HG03575 (cell line): ENCODE measurements around the gene INPP5J.
A peak's percentile ranks its signal among the peaks of the same experiment; 100 is the strongest.
"Not testable (repeated sequence)": the region's sequence is repeated elsewhere in the genome, so short reads cannot be mapped to it uniquely, and the experiment has no call there.

Experiments
- ATAC-seq: cut with Tn5 transposase; IDR thresholded peaks from one replicate; pipeline ENCODE4 v1.9.1; 2021; ENCODE audit not compliant: unreplicated experiment, insufficient number of reproducible peaks, low FRiP score; ENCODE audit errors: extremely low read depth

INPP5J gene, protein sequence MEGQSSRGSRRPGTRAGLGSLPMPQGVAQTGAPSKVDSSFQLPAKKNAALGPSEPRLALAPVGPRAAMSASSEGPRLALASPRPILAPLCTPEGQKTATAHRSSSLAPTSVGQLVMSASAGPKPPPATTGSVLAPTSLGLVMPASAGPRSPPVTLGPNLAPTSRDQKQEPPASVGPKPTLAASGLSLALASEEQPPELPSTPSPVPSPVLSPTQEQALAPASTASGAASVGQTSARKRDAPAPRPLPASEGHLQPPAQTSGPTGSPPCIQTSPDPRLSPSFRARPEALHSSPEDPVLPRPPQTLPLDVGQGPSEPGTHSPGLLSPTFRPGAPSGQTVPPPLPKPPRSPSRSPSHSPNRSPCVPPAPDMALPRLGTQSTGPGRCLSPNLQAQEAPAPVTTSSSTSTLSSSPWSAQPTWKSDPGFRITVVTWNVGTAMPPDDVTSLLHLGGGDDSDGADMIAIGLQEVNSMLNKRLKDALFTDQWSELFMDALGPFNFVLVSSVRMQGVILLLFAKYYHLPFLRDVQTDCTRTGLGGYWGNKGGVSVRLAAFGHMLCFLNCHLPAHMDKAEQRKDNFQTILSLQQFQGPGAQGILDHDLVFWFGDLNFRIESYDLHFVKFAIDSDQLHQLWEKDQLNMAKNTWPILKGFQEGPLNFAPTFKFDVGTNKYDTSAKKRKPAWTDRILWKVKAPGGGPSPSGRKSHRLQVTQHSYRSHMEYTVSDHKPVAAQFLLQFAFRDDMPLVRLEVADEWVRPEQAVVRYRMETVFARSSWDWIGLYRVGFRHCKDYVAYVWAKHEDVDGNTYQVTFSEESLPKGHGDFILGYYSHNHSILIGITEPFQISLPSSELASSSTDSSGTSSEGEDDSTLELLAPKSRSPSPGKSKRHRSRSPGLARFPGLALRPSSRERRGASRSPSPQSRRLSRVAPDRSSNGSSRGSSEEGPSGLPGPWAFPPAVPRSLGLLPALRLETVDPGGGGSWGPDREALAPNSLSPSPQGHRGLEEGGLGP

DNA sequence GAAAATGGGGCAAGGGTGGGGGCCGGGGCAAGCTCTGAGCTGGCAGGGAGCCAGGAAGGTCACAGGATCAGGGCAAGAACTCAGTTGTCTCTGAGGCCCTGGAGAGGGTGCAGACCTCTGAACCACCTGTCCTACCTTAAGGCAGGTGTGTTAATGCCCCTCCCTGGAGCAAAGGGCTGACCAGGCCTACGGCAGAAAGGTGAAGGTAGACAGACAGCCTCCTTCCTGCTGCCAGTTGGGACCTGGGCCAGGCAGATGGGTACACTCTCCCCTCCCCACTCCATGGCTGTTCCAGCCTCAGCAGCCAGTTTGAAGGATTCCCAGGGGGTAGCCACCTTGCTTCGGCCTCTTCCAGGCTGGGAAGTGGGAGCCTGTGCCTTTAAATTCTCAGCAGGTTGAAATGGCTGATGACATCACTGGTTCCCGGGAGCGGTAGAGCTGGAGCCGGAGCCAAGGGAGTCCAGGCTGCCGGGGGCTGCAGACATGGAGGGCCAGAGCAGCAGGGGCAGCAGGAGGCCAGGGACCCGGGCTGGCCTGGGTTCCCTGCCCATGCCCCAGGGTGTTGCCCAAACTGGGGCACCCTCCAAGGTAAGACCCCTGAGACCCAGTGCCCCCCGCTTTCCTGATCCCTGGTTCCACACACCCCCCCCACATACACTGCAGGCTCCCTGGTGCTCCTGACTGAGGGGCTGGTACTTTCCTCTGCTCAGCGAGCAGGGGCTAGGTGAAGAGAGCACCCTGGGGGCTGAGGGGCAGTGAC is at the start of gene INPP5J:
Gene INPP5J, plus strand, starts transcription at position 435 of the 760 bp plus-strand sequence. Its CDS starts 49 bp downstream, at position 484.
- no peak for ATAC-seq

DNA sequence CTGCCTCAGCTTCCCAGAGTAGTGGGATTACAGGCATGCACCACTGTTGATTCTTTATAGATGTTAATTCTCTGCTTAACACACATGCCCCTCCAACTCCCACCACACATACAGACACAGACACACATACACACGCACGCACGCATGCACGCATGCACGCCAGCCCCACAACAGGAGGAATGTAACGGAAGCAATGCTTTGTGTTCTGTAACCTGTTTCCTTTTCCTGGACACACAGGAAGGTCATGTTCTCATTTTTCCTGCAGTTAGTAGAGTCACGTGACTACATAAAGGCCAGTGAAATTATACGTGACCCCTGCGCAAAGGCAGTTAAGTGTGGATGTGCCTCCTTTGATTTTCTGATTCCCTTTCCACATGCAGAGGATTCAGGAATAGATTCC is 49.6 kb upstream of the INPP5J start:
- not testable (repeated sequence) for ATAC-seq

DNA sequence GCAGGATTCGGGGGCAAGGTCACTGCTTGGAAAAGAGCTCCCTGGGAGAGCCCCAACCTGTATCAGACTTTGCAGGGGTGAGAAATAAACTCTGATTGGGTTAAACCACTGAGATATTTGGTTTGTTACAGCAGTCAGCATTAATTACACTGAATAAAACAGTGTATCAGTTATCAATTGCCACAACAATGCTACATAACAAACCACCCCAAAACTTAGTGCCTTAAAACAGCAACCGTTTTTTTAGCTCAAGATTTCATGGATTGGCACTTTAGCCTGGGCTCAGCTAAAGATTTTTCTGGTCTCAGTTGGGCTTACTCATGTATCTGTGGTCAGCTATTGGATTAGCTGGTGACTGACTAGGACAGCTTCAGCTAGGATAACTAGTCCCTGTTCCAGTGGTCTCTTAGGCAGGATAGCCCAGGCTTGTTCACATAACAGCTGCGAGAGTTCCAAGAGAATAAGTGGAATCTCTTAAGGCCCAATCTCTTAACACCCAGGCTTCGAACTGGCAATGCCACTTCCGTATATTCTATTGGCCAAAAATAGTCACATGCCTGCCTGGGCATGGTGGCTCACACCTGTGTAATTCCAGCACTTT is 49.1 kb upstream of the INPP5J start:
- ATAC-seq: not testable (repeated sequence)

DNA sequence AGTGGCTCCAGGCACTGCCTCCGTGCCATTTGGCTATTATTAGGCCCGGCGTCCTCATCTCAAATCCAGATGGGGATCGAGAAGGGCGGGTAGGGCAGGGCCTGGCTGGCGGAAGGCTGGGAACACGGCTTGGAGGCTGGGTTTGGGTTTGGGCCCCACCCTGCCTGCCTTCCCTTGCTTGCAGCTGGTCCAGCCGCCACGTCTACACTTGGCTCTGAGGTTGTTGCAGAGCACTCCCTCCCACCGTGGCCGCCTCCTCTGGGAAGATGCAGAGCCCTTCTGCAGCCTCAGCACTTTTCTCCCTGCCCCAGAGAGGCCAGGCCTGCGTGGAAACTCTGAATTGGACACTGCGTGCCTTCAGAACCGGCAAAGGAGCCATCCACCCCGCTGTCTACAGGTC is 46.8 kb upstream of the INPP5J start:
- ATAC-seq: no peak

DNA sequence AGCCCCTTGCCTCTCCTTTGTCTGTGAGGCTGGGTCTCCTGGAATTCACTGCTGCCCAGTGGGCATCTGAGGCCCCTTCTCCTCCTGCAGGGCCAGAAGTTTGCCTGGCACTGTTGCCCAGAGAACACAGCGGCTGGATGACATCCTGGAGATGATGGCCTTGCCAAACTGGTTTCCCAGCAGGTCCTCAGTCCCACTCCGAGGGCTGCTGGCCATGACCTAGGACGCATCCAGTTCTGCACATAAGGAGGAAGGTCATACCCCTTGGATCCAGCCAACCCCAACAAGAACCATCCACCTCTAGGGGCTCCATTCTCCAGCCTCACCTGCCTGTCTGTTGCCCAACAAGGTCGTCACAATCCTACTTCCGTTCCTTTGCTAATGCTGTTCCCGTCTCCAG is 45.1 kb upstream of the INPP5J start:
- ATAC-seq: no peak

DNA sequence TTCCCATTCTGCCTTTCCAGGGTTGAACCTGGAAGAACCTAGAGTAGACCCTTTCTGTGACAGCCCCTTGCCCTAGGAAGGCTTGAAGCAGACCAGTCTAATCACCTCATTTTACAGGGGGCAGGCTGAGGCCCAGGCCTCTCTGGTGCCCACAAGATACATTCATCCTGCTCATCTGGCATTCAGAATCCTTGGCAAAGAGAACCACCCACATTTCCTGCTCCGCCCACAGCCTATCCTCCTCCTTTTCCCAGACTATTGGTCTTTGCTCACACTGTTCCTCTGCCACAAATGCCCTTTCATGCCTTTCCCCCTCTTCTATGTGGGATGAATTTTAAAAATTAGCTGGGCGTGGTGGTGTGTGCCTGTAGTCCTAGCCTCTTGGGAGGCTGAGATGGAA is 44.4 kb upstream of the INPP5J start:
- ATAC-seq: not testable (repeated sequence)

DNA sequence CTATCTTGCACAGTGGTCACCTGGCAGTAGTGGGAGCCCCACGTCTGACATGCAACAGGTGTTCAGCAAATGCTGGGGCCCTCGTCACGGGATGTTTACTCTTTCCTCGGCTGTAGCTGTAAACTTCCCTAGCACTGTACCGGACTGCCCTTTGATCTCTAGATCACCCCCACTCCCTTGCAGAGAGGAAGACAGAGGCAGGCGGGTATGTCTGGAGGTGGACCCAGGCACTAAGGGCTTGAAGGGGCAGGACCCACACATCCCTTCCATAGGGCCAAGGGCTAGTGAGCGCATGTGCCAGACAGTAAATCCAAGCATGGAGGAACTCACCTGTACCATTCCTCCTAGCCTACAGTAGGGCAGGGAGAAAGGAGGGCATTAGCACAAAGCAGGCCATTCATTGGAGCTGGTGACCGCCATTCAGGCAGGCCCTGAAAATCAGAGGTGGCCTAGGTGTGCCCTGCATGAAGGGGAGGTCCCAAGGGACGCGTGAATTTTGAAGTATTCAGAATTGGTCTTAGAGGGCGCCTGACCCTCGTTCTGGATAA is 43.6 kb upstream of the INPP5J start:
- ATAC-seq: no peak

DNA sequence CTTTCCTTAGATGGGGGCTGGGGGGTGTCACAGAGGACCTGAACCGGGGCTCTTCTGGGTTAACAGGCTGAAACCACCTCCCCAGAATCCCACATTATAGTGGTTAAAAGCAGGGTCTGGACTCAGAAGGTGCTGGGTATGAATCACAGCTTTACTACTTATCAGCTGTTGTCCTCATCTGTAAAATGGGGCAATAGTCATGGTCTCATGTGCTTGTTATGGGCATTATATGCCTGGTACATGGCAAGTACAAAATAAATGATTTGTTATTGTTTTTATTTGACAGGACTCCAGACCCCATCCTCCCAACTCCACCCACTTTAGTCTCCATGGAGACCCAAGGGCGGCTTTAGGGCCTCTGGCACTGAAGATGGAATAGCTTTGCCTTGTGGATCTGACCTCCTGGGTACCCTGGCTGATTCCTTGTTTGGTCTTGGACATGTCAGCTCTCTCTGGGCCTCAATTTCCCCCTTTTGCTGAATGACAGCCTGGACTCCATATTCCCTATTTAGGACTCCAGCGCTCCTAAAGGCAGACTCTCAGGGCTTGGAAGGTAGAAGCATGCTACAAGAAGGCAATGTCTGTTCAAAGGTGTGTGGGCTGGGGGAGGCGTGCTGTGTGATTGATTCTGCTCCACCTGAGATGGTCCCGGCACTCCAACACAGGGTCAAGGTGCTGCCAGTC is 42.5 kb upstream of the INPP5J start:
- no peak for ATAC-seq

DNA sequence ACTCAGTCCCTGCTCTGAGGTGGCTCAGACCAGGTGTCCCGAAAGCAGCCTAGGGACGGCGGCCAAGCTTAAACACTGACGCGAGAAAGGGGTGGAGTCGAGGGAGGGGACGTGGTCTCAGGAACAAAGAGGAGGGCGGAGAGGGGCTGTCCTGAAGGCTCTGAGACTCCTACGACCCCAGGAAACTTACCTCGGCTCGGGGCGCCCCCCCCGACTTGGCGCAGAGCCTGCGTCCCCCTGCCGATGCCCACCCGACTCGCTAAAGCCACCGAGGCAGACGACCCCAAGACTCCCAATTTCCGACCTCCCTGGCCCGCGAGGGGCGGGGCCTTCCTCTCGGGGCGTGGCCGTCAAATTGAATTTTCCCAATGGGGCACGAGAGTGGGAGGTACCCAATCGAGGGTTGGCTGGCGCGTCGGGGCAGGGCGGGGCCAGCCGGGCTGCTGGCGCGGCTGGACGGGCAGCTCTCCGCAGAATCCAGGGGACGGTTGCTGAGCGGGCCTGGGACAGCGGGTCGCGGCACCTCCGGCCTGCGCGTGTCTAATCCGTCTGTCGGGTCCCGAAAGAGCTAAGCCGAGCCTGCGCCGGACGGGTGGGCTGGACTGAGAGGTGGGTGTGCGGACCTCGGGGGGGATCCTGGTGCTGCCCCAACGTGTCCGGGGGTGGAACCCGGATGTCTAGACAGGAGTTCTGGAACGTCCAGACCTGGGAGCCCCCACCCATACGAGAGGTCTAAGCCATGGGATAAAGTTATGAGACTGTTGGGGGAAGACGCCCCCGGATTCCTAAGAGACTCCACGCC is 41.7 kb upstream of the INPP5J start, which contains the start of gene SMTN:
Gene SMTN, plus strand, starts transcription at position 471 of the 802 bp plus-strand sequence. CDS start 1,941 bp downstream, outside the sequence.
- peak; percentile 43 for ATAC-seq

DNA sequence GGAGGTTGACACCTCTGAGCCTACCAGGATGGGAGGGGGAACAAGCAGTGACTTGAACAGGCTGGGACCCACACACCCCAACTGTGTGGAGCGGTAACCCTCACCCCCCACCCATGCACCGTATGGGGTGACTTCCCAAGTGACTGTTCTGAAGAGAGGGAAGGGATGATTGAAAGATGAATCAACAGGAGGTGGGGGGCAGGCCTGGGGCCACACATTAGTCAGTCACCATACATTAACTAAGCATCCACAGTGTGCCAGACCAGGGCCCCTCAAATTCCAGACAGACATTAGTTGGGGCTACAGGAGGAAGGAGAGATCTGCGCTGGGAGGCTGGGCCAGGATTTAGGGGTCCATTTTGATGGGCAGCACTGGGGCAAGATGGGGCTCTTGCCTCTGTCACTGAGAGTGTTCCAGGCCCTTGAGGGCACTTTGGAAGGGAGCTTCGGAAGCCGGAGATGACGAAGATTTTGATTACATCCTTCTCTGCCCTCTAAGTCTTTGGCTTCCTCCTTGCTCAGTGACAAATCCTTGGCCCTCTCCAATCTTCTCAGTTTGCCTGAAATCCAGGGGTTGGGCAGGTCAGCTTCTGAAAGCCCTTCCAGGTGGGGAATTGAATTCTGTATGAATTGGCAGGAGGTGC is 40.7 kb upstream of the INPP5J start:
- no peak for ATAC-seq

DNA sequence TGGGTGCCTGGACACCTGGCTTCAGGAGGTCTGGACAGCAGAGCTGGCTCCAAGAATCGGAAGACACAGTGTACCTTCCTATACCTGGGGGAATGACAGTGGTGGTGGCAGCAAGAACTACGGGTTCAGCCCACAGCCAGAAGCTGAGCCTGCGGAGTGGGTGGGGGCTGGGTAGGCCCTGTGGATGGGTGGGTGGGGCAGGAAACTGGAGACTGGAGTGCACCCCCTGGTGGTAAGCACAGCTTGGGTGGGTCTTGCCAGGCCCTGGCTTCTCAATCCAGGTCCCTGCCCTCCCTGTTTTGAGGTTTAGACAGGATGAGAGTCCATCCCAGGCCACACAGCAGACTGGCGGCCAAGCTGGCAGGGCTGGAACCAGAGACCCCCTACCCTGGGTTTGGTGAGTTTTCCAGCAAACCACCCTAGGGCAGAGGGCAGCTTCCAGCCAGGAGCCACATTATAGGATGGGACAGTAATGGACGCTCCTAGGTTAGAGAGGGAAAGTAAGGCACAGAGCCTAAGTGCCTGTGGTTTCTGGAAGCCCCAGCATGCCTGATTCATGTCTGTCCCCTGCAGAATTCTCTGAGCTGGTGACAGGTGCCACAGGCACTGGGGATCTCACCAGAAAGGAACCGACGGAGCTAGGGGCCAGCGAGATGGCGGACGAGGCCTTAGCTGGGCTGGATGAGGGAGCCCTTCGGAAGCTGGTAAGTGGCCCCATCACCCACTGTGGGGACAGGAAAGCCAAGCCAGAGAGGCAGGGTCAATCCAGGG is 40.0 kb upstream of the INPP5J start:
- ATAC-seq: no peak

DNA sequence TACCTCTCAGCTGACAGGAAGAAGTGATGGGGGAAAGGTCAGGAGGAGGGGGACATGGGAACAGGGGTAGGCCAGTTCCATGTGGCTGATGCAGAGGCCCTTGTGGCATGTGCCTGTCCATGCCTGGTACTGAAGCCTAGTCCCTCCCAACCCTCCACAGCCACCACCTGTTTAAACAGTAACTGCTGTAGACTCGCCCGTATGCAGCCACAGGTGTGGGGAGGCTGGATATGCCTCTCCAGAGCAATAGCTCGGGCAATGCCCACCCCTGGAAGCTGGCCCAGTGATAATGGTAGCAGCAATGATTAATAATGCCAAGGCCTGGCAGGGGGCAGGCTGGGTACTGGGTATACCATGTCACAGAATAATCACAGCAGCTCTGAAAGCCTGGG is 39.4 kb upstream of the INPP5J start:
- ATAC-seq: no peak

DNA sequence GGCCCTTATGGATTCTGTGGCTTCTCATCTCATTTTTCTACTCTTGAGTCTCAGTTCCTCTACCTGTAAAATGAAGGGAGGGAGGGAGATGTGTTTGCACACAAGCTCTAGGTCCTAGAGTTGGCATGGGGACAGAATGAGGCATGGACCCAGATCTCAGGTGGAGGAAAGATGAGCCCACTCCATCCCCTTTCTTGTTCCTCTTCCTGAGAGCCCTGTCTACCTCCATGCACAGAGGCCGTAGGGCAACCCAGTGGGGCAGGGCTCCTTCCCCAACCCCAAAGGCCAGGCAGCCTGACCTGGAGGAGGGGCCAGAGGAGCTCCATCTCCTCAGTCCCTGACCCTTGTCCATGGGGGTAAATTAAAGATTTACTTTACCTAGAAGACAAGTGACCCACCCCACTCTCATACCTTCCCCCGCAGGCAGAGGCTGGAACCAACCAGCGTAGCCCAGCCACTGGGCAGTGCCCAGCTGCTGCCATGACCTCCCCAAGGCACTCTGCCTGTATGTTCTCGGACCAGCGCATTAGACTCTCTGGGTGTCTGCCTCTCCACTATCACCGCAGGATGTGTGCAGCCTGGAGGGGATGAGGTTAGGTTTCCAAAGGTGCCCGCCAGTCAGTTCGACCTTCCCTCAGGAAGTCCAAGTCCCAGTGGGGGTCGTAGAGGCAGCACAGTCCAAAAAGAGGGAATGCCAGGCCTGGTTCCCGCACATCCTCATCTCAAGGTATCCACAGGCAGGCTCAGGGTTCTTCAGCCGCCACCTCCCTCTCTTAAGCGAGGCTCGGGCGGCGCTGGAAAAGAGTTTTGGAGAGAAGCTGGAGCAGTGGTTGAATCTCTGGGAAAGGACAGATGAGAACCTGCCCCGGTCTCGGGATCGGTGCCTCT is 38.6 kb upstream of the INPP5J start:
- ATAC-seq: no peak

DNA sequence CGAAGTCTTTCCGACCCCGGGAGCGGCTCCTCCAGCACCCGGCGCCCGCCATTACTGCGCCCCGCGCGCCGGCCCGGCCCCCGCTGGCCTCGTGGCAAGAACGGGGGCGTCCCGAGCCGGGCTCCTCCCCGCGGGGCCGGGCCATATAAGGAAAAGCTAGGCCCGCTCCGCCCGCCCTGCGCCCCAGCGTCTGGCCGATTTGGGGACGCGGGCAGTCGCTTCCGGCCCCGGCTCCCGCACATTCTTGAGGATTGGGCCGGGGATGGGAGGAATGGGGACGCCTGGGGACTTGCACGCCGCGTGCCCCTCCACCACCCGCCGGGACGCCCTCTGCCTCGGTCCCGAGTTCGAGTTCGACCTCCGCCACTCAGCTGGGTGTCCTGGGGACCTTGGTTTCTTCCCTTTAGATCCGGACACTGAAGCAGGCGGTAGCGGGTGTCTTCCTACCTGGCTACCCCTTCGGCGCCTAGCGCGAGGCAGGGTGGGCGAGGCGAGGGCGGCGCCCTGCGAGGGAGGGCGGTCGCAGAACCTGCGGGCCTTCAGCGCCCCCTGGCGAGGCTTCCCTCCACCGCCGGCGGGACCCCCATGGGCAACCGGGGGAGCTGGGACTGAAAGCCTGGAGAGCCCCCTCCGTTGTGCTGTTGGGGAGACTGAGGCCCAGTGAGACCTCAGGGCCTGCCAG is 37.8 kb upstream of the INPP5J start:
- no peak for ATAC-seq

DNA sequence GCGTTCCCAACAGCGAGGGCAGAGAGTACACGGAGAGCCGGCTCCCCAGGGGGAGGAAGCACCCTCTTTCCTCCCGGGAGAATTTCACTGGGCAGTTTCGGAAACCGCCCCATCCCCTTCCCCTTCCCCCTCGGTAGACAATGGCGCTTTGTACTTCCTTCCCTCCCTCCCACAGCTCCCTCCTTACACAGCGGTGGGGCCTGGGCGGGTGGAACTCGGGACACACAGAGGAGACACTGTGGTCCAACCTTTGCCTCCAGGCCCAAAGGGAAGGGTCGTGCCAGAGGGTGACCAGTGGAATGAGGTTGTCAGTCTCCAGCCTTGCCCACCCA is 37.3 kb upstream of the INPP5J start:
- no peak for ATAC-seq
